Germinal center (tissue), 1 donor: ENCODE results near the gene AKAP13.
"Not testable (repeated sequence)": the region's sequence is repeated elsewhere in the genome, so short reads cannot be mapped to it uniquely, and the experiment has no call there.

Experiments used
- DNase-seq: peaks from one replicate; pipeline ENCODE4 v3.0.0; 2012; ENCODE audit warnings: mixed read lengths, low spot score

AKAP13 gene

DNA sequence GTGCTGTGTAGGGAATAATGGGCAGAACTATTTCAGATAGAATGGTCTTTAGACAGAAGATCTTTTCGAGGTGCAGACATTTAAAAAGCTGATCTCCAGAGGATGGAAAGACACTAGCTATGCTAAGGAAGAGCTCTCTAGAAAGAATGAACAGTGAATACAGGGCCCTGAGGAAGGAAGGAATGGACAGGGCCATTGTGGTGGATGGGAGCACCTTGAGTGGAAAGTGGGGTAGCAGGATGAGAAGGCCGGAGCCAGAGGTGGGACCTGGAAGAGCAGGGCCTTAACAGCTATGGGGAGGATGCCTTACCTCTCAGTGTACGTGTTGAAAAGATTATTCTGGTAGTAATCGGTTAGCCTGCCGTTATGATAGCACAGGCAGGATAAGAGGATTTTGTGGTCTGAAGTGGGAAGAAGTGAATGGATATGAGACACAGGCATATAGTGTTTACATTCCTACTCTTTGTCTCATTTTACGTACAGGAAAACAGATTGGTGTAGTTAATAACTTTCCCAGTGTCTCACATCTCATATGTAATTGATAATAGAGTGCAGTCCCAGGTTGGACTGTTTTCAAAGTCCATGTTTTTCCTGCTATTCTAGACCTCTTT lies 241.9 kb downstream of the AKAP13 start:
- no peak for DNase-seq

DNA sequence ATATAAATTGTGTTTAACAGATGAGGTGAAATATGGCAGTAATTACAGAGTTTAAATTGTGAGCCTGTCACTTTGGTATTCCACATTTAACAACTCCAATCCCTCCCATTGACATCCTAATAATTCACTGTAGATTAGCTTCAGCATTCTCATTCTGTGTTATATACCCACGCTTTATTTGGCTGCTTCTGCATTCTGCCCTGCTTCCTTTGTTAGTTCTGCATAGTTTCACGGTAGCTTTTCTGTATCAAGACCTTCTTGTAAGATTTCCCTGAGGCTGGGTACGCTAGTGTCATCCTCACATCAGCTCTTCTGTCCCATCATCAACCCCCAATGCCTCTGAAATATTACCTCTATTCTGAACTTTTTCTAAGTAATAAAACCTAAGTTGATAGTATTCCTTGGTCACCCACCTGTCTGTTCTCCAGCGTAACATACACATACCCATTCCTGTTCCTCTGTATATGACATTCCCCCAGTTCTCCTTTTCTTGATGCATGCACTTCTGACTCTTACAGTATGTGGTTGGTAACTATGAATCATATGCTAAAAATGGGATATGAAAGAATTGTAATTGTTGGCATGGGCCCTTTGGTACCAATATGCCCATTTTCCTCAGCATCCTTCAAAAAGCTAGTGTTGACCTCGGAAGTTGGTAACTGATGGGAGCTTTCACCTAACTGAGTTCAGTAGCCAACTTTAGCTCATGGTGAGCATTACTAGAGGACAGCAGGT lies 243.1 kb downstream of the AKAP13 start:
- no peak for DNase-seq

DNA sequence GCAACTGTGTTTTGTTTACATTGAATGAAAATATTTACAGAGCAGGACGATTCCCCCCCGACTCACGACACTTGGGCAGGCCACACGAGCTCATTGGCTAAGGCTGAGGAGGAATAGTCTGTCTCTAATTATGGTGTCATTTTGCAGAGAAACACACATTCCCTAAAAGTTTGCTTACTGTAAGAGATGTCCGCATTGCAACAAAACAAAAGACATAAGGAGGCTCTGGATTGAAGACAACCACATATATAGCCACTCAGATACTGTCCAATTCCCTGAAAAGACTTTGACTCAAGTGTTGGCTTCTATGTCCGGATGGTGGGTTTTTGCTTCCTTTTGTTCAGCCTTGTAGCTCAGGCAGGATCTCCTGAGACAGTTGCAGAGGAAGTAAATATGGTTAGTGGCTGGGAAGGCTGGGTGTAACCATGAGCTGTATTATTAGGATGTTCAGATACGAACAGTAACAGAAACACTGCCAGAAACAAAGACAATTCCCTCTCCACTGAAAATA lies 243.9 kb downstream of the AKAP13 start:
- no peak for DNase-seq

DNA sequence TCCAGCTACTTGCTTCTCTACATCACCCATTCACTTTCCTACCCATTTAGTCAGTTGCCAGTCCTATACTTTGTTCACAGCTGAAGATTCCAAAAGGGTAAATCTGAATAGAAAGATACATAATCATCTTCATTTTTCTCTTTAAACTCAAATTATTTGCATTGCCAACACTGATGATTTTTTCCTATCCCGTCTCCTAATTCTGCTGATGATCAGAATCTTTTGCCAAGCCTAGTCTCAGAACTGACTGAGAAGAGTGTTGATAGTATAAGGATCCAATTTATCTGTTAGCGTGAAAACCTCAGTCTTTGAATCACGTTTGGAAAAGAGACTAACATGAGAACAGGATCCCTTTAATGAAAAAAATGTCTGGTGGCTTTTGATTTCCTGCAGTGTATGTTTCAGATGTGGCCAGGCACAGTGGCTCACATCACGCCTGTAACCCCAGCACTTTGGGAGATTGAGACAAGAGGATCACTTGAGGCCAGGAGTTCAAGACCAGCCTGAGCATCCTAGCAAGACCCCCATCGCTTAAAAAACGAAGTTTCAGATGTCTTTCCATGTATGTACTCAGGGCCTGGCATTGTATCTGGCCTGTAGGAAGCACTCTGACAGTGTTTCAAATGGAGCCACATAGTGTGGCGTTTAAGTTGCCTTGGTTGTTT lies 244.9 kb downstream of the AKAP13 start:
- DNase-seq: no peak

DNA sequence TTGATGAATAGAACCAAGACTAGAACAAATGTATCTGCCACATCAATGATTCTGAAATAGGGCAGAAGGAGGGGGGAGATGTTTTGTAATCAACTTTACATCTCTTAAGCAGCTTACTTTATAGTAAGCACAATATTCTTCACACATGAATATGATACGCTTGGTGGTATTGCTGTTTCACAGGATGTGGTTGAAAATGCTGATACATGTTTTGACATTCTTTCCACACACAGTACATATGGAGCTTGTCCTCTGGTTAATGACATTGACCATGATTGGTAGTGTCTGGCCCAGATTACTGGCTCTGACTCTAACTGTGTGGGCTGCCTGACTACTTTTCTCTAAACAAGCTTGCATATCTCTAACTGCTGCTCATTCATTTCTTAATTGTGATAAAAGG lies 245.5 kb downstream of the AKAP13 start:
- no peak for DNase-seq

DNA sequence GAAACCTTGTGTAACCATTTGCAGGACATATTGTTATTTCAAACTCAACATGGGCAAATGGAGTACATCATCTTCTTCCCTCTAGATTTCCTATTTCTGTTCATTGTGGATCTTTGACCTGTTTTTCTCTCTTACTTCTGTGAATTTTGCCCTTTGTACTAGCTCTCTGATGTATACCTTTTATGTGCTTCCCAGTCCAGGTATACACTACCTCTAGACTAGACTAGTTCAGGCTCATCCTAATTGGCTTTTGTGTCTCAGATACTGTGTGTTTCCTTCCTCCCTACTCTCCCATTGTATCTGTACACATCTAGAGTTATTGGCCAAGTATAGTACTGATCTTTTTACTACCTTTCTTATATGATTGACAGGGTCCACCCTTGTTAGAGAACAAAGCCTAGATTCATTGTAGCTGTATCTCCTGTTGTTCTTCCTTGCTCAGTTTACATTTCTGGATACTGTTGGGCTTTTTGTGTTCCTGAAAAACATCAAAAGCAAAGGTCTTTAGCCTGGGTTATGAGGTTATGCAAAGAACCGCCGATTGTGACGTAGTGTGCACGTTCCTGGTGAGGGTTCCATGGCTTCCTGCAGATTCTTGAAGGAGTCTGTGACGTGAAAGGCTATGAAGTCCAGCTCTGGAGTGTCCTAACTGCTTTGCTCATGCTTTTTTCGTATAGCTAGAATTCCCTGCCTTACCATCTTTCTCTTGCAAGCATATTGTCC lies 247.0 kb downstream of the AKAP13 start:
- no peak for DNase-seq

DNA sequence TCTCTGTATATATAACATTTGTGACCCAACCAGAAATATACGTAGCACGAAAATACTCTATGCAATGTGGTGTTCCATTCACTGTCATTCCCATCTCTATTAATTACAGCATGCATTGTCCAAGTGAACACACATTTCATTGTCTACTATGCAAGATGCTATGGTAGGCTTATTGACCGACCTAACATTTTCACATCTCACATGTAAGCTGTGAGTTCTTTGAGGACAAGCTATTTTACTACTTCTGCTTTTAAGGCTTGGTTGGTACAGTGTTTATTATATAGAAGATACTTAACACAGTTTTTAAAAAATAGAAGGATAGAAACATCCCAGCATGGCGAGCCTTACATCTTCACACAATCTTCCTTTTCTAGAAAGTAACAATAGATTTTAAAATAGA lies 249.9 kb downstream of the AKAP13 start:
- no peak for DNase-seq

DNA sequence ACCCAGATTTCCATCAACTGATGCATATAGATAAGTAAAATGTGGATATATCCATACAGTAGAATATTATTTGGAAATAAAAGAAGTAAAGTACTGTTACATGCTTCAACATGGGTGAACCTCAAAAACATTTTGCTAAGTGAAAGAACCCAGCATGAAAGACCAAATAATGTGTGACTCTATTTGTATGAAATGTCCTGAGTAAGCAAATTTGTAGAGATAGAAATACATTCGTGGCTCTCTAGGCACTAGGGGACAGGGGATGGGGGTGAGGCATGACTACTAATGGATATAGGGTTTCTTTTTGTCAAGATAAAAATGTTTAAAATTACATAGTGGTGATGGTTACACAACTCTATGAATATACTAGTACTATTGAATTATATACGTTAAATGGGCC lies 250.6 kb downstream of the AKAP13 start:
- no peak for DNase-seq

DNA sequence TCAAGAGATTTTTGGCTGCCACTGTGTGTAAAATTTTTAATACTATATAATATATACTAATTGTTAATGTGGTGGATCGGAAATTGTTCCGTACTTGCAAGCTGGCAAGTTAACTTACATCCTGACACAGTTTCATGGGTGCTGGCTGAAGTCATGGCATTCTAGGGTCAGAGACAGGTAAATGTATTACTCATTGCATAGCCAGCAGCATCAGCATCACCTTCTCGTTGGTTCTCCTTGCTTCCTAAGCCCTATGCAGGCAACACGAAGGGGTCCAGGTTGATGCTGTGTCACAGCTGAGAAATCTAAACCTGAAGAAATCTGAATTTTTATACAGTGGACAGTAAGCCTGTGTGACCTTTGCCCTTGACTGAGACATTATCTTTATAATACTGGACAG lies 251.6 kb downstream of the AKAP13 start:
- no peak for DNase-seq

DNA sequence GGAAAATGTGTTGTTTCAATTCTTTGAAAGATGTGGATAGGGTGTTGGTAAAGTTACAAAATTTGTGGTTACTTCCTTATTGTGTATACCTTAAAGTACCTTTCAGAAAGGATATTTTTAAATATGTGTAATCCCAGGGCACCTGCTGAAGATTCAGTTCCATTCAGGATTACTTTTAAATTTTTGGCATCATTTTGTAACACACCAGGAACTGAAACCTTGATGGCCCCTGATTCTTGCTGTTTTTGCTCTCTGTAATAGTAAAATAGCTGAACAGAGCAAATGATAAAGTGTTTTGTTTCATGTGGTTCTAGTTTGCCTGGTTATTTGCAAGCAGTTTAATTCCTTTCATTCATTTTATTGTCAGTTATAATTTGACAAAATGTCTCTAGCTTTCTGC lies 253.5 kb downstream of the AKAP13 start:
- DNase-seq: no peak

DNA sequence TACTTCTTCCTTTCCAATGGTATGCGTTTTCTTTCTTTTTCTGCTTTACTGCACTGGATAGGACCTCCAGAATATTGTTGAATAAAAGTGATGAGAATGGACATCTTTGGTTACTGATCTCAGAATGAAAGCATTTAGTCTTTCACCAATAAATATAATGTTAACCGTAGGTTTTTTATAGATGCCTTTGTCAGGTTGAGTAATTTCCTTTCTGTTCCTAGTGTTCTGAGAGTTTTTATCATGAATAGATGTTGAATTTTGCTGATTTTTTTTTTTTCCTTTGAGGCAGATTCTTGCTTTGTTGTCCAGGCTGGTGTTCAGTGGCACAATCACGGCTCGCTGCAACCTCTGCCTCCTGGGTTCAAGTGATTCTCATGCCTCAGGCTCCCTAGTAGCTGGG lies 255.9 kb downstream of the AKAP13 start:
- DNase-seq: no peak

DNA sequence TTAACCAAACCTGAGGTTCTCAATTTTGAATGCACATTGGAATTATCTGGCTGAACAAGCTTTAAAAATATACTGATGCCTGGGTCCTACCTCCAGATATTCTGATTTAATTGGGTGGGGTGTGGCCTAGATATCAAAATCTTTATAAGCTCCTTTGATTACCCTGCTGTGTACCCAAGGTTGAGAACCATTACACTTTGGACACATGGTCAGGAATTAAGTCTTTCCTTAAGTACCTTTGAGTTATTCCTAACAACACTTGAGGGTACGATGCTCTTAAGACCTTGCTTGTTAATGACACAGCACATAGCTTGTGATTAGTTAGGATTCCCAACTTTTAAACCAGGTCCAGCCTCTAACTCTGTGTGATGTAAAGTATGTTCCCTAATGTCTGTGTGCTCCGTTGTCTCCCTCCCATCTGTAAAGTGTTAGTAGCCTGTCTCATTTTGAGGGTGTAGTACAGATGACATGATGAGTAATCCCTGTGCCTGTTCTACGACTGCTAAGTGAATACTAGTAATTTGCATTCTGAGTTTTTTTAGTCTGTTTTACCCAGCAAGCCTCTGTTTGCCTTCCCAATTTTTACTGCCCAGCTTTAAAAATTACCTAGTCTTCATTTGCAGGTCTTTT lies 259.5 kb downstream of the AKAP13 start:
- DNase-seq: no peak

DNA sequence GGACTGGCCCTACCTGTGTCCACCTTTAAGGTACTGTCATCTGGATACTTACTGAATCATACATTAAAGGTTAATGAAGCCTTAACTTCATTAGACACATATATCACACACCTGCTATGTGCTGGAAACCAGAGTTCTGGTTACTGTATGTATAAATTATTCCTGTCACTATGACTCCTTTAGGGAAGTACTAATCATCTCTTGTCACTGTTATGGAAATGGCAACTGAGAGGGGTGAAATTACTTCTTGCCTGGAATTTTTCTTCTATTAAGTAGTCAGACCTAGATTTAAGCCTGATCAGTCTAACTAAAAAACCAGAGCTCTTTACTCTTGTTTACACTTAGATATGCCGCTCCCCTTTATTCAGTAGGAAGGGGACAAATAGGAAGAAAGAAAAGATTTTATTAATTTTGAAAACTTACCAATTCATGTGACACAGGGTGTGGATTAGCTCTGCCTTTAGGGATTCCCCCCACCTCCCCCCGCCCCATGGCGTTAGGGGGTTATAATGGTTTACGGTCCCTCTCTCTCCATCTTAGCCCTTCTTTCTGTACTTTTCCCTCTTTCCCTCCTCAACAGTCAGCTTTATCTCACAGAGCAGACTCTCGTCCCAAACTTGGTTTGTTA lies 261.8 kb downstream of the AKAP13 start:
- DNase-seq: no peak

DNA sequence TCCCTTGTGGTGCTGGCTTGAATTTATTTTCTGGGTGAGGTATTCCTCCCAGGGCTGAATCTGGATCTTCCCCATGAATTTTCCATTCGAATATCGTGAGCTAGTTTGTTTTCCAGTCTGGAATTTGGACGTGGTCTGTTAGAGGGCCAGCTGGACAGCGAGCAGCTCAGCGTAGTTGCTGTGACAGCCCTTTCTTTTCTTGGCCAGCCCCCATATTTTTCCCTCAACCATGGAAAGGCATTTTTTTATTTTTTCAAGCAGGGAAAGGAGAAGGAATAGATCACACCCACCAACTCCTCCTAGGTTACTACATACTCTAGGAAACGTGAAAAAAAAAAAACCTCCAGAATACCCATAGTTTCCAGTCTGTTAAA lies 262.3 kb downstream of the AKAP13 start:
- DNase-seq: no peak

DNA sequence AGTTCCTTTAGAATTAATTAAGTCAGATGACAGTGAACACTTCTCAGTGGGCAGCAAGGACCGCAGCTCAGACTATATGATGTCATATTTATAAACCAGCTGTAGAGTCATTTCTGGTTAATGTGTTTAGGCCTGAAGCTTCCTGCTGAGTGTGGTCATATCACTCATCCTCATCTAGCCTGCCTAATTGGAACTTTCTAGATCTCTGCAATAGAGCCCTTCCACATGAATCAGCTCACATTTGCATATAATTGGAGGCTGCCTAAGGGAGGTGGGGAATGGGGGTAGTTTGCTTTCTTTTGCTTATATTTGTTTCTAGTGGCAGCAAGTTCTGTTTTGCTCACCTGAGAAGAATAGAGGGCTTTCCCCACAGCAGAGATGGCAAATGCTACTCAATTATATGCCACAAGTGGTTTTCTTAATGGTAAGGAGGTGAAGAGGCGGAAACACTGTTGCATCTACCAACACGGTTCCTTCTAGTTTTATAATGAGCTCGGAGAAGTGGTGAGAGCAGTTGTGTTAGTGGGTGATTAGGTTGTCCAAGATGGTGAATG lies 266.2 kb downstream of the AKAP13 start:
- no peak for DNase-seq

DNA sequence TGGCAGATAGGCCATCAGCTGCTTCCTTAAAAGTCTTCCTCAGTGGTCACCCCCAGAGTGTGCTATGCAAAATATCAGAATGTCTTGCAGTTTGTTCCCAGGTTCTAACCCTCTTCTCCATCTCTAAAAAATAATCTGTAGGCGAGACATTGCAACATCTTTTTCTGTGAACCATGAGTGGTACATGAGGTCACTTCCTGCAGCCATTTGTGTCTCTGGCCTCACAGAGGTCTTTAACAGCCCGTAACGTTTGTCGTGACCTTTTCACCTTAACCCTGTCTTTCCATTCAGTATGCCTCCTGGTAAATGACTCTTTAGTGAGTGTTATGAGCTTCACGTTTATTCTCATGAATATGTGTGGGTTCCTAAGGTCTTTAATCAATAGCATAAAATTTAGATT lies 269.0 kb downstream of the AKAP13 start:
- DNase-seq: no peak

DNA sequence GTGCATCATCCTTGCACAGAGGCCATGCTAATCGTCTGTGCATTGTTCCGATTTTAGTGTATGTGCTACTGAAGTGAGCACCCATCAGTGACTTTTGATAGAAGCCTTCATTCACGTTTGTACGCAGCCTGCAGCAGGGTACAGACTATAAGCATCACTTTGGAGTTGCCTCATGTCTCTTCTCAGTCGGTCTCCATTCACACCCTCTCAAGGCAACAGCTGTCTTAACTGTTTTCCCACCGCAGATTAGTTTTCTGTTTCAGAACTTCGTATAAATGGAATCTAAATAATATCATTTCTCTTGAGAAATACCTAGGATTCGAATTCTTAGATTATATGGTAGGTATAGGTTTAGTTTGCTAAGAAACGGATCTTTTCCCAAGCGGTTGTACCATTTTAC lies 271.1 kb downstream of the AKAP13 start:
- no peak for DNase-seq

DNA sequence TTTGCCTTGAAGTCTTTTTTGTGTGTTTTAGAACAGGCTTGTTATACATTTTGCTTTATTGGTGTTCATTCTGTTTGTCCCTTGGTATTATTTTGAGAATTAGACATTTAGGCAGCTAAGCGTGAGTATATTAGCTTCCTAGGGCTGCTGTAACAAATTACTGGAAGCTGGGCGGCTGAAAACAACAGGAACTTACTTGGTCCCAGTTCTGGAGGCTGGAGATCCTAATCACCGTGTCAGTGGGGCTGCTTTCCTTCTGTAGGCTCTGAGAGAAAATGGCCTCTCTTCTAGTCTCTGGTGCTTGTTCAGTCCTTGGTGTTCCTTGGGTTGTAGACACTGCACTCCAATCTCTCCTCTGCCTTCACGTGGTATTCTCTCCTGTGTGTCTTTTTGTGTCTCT lies 272.1 kb downstream of the AKAP13 start:
- DNase-seq: no peak

DNA sequence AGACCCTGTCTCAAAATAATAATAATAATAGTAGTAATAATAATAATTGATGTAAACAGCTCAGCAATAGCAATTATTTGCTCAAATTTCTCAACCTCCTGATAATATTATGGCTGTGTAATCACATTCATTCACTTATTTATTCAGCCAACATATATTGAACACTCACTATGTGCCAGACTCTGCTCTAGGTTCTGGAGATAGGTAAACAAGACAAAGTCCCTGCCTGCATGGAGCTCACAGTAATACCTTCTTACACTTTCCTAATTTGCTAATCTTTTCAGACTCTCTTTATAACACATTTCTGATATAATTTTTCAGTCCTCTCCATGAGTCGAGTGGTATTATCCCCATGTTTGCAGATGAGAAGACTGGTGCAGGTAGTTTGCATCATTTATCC lies 276.7 kb downstream of the AKAP13 start:
- DNase-seq: no peak

DNA sequence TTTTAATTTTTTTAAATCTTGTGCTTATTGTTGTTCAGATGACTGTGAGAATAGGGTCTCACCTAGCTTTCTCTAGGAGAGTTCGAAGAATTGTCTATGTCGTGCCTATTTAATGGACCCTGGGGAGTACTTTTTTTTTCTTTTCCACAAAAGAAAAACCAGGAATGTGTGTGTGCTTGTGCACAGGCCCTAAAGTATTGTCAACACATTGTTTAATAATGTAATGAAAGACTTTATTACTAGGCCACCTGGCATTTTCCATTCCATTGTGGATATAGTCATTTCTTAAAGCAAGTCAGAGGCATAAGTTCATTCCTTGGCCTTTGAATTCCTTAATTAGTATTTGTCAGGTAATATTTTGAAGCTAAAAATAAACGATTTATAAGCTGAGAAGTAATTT lies 278.4 kb downstream of the AKAP13 start:
- DNase-seq: no peak

DNA sequence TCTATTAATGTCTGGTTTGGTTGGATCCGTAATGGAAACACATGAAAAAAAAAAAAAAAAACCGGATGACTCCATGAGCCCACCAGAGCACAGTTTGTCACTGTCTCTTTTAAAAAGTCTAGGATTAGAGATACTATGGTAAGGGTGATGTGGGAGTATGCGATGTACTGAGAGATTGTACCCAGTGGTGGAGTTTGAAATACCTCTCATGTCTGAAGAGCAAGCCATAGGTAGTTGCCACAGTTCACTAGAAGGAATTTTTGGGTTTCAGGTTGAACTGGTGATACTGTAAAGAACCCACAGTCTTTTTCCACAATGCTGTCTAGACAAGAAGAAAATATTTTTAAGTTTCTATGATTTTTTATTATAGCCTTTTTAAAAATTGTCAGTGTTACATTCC lies 281.5 kb downstream of the AKAP13 start:
- DNase-seq: no peak

DNA sequence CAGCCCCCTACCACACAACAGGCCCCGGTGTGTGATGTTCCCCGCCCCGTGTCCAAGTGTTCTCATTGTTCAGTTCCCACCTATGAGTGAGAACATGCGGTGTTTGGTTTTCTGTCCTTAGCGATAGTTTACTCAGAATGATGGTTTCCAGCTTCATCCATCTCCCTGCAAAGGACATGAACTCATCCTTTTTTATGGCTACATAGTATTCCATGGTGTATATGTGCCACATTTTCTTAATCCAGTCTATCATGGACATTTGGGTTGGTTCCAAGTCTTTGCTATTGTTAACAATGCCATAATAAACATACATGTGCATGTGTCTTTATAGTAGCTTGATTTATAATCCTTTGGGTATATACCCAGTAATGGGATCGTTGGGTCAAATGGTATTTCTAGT lies 285.3 kb downstream of the AKAP13 start:
- not testable (repeated sequence) for DNase-seq
